ENCODE measurements around the gene CDCA3. TPM values are rescaled to one million over a fixed set of nuclear protein-coding genes. Genes with fewer than 3 reads are reported as not detected.

The CDCA3 gene
- total RNA-seq, 1 experiment from 2014 or later: 92.0 TPM

GRCh38 chr12:6807170-6807569 is 43.9 kb downstream of the CDCA3 start:
- Histone ChIP-seq H3K9me3 (ENCODE audit: low read length) (no peaks in the 10 kb centered on the region), H3K79me2 (ENCODE audit: low read length) (no peaks in the 10 kb centered on the region), H3K4me2 (ENCODE audit: low read length) (no peak overlapping the region), H3K9ac (ENCODE audit: low read length) (no peak overlapping the region), H3K9me2 (replicated peaks; ENCODE audit: low read length) (no peaks in the 10 kb centered on the region), H3F3A (ENCODE audit: low read length, unreplicated experiment) (no peaks in the 10 kb centered on the region), H3K4me1 (ENCODE audit: insufficient read depth, low read length) (no peaks in the 10 kb centered on the region), H4K20me1 (ENCODE audit: low read length) (no peaks in the 10 kb centered on the region), H3K27me3 (ENCODE audit: low read length) (no peaks in the 10 kb centered on the region), H3K27ac (ENCODE audit: low read length) (no peak overlapping the region), H3K4me3 (ENCODE audit: low read length) (no peak overlapping the region), H2AFZ (ENCODE audit: low read length) (no peak overlapping the region), H3K36me3 (ENCODE audit: low read depth, low read length) (no peaks in the 10 kb centered on the region)
- intact Hi-C loops (cut with micrococcal nuclease): no loop called here
- TF ChIP-seq EZH2 (IDR thresholded peaks at IDR 0.05; ENCODE audit: low read length, unreplicated experiment) (no peak), CTCF (conservative IDR thresholded peaks at IDR 0.05; ENCODE audit: low read depth, low read length) (no peak), EZH2phosphoT487 (IDR thresholded peaks at IDR 0.05; ENCODE audit: borderline replicate concordance, low read length) (no peak)
- BruUV-seq (replicated peaks): no TSS peak
- POLR2A ChIA-PET (ENCODE audit: unreplicated experiment): interaction anchor here (0.7 kb wide), 1 partner anchor 44 kb away, joined by 3 read pairs; no protein-coding TSS in a partner anchor
- peak; percentile 43 for DNase-seq
- peak; percentile 67; the same call in 1 of the 2 replicates for ATAC-seq
- CTCF ChIA-PET: no interaction called here

GRCh38 chr12:6799147-6799546 is 51.9 kb downstream of the CDCA3 start:
- no TSS peak for BruUV-seq (replicated peaks)
- Histone ChIP-seq H3K27me3 (ENCODE audit: low read length) (no peaks in the 10 kb centered on the region), H3K4me2 (ENCODE audit: low read length) (no peak overlapping the region), H3K9me3 (ENCODE audit: low read length) (no peaks in the 10 kb centered on the region), H3K4me1 (ENCODE audit: insufficient read depth, low read length) (no peaks in the 10 kb centered on the region), H3K79me2 (ENCODE audit: low read length) (no peaks in the 10 kb centered on the region), H3K9me2 (replicated peaks; ENCODE audit: low read length) (no peaks in the 10 kb centered on the region), H3F3A (ENCODE audit: low read length, unreplicated experiment) (no peaks in the 10 kb centered on the region), H3K36me3 (ENCODE audit: low read depth, low read length) (no peaks in the 10 kb centered on the region), H4K20me1 (ENCODE audit: low read length) (no peaks in the 10 kb centered on the region), H3K27ac (ENCODE audit: low read length) (no peak overlapping the region), H2AFZ (ENCODE audit: low read length) (no peak overlapping the region), H3K9ac (ENCODE audit: low read length) (no peak overlapping the region), H3K4me3 (ENCODE audit: low read length) (no peak overlapping the region)
- CTCF ChIA-PET: no interaction called here
- POLR2A ChIA-PET (ENCODE audit: unreplicated experiment): no interaction called here
- ATAC-seq (no peak), DNase-seq (no peak)
- TF ChIP-seq CTCF (conservative IDR thresholded peaks at IDR 0.05; ENCODE audit: low read depth, low read length): no peak
- intact Hi-C loops (cut with micrococcal nuclease): no loop called here

Other genes starting within 250 kb of the CDCA3 start
- gene CHD4, start 243.9 kb downstream of the CDCA3 start, total RNA-seq (2014; rRNA removed): 216 and 231 TPM in 2 replicates
- 2.3 and 4.3 TPM in 2 replicates for gene LPAR5, start 215.3 kb downstream of the CDCA3 start, total RNA-seq (2014; rRNA removed)
- 0.77 TPM in 1 of 2 replicates, not detected in the other for gene ACRBP, start 203.9 kb downstream of the CDCA3 start, total RNA-seq (2014; rRNA removed)
- 17.0 and 23.8 TPM in 2 replicates for gene ING4, start 188.2 kb downstream of the CDCA3 start, total RNA-seq (2014; rRNA removed)
- 19.6 and 22.3 TPM in 2 replicates for gene ZNF384, start 161.9 kb downstream of the CDCA3 start, total RNA-seq (2014; rRNA removed)
- not detected in 2 replicates for gene PIANP, start 150.5 kb downstream of the CDCA3 start, total RNA-seq (2014; rRNA removed)
- gene COPS7A, start 127.2 kb downstream of the CDCA3 start, total RNA-seq (2014; rRNA removed): 82.3 and 86.9 TPM in 2 replicates
- gene MLF2, start 98.1 kb downstream of the CDCA3 start, total RNA-seq (2014; rRNA removed): 222 and 248 TPM in 2 replicates
- gene PTMS, start 84.9 kb downstream of the CDCA3 start, total RNA-seq (2014; rRNA removed): 46.4 and 84.7 TPM in 2 replicates
- 0.40 and 0.58 TPM in 2 replicates for gene LAG3, start 78.8 kb downstream of the CDCA3 start, total RNA-seq (2014; rRNA removed)
- gene CD4, start 61.8 kb downstream of the CDCA3 start, total RNA-seq (2014; rRNA removed): 0.23 TPM in 1 of 2 replicates, not detected in the other
- not detected in 2 replicates for gene GPR162, start 29.5 kb downstream of the CDCA3 start, total RNA-seq (2014; rRNA removed)
- 9.3 and 24.4 TPM in 2 replicates for gene P3H3, start 22.9 kb downstream of the CDCA3 start, total RNA-seq (2014; rRNA removed)
- 1.8 TPM in 1 of 2 replicates, not detected in the other for gene GNB3, start 10.4 kb downstream of the CDCA3 start, total RNA-seq (2014; rRNA removed)
- gene USP5, start 864 bp upstream of the CDCA3 start, total RNA-seq (2014; rRNA removed): 107 and 113 TPM in 2 replicates
- 1,259 and 1,708 TPM in 2 replicates for gene TPI1, start 16.2 kb upstream of the CDCA3 start, total RNA-seq (2014; rRNA removed)
- gene SPSB2, start 22.0 kb upstream of the CDCA3 start, total RNA-seq (2014; rRNA removed): 8.4 and 9.2 TPM in 2 replicates
- 5.1 and 13.6 TPM in 2 replicates for gene LRRC23, start 53.5 kb upstream of the CDCA3 start, total RNA-seq (2014; rRNA removed)
- gene ENO2, start 63.3 kb upstream of the CDCA3 start, total RNA-seq (2014; rRNA removed): 30.2 and 35.2 TPM in 2 replicates
- gene ATN1, start 76.7 kb upstream of the CDCA3 start, total RNA-seq (2014; rRNA removed): 11.6 and 41.5 TPM in 2 replicates
- gene RNU7-1, start 92.5 kb upstream of the CDCA3 start, total RNA-seq (2014; rRNA removed): not detected in 2 replicates
- 125 and 130 TPM in 2 replicates for gene C12orf57, start 92.7 kb upstream of the CDCA3 start, total RNA-seq (2014; rRNA removed)
- 22.5 and 28.4 TPM in 2 replicates for gene PTPN6, start 100.1 kb upstream of the CDCA3 start, total RNA-seq (2014; rRNA removed)
- 353 and 376 TPM in 2 replicates for gene PHB2, start 119.4 kb upstream of the CDCA3 start, total RNA-seq (2014; rRNA removed)
- gene EMG1, start 119.6 kb upstream of the CDCA3 start, total RNA-seq (2014; rRNA removed): 40.7 and 44.3 TPM in 2 replicates
- 16.3 and 21.5 TPM in 2 replicates for gene LPCAT3, start 167.2 kb upstream of the CDCA3 start, total RNA-seq (2014; rRNA removed)
- gene C1S, start 209.4 kb upstream of the CDCA3 start, total RNA-seq (2014; rRNA removed): 2.1 and 2.9 TPM in 2 replicates
- gene C1R, start 241.2 kb upstream of the CDCA3 start, total RNA-seq (2014; rRNA removed): 4.4 and 9.6 TPM in 2 replicates

All from PC-3 (cell line).